Transverse colon (tissue), 4 donors: ENCODE data around the gene PARP4. TPM values are rescaled to one million over a fixed set of nuclear protein-coding genes. Genes with fewer than 3 reads are reported as not detected.
"Not testable (repeated sequence)": the region's sequence is repeated elsewhere in the genome, so short reads cannot be mapped to it uniquely, and the experiment has no call there.

Experiments
- DNase-seq: peaks from one replicate; pipeline ENCODE4 v3.0.0-alpha.2; 2019
- H3K27ac ChIP-seq, 4 donors: fragments of 200-600 bp; sonication (generic); 2 replicates each; pipeline ENCODE4 v1.5.1; 2016 to 2018; ENCODE audit warnings: inconsistent platforms in 4 of 4
- H3K27me3 ChIP-seq: fragments of 200-600 bp; sonication (generic); 2 replicates; pipeline ENCODE4 v1.5.1; 2017; ENCODE audit warnings: inconsistent platforms
- H3K36me3 ChIP-seq, 4 donors: fragments of 200-600 bp; sonication (generic); 2 replicates each; pipeline ENCODE4 v1.5.1; 2017 to 2019; ENCODE audit warnings: inconsistent platforms in 4 of 4
- H3K4me1 ChIP-seq, 4 donors: fragments of 200-600 bp; sonication (generic); 2 replicates each; pipeline ENCODE4 v1.5.1; 2017 to 2020; ENCODE audit warnings: inconsistent platforms in 4 of 4
- H3K4me3 ChIP-seq, 4 donors: fragments of 200-600 bp; sonication (generic); 1 replicate in 1 of 4; 2 replicates in 3 of 4; pipeline versions ENCODE4 v1.5.1 to v1.6.1; 2017 to 2019; ENCODE audit warnings: inconsistent platforms in 4 of 4
- H3K9me3 ChIP-seq, 2 donors: fragments of 200-600 bp; sonication (generic); 2 replicates each; pipeline ENCODE4 v1.5.1; 2017 to 2019; ENCODE audit warnings: inconsistent platforms in 2 of 2
- EP300 ChIP-seq: sonication (generic); formaldehyde crosslinking; IDR thresholded peaks from one replicate; pipeline ENCODE4 v1.6.1; 2017; ENCODE audit warnings: antibody characterized with exemption, low read depth
- POLR2A ChIP-seq: fragments of 450-650 bp; IDR thresholded peaks from one replicate; pipeline ENCODE4 v1.6.1; 2016; ENCODE audit warnings: antibody characterized with exemption, mild to moderate bottlenecking, moderate library complexity
- POLR2AphosphoS5 ChIP-seq, 3 donors: sonication (generic); formaldehyde crosslinking; IDR thresholded peaks; one replicate each; pipeline ENCODE4 v1.6.1; 2016; ENCODE audit warnings: antibody characterized with exemption in 3 of 3
- WGBS, 2 donors: methylation state at CpG; one replicate each; pipeline ENCODE4 v1.1.5; 2018; ENCODE audit warnings: low coverage in 1 of 2; 5-methylcytosine and 5-hydroxymethylcytosine counted together
- in situ Hi-C, 4 donors: fragments of 200-750 bp; cut with MboI; loops; one replicate each; pipeline versions ENCODE4 v1.15.0 to v1.15.1; 2017; ENCODE audit warnings: low sequenced_read_pairs in 3 of 4, low pct_ligation_motif_present in 1 of 4, low pct_unique_long_range_greater_than_20kb in 1 of 4
- intact Hi-C: fragments of 100-400 bp; cut with DNase I; formaldehyde crosslinking; loops from one replicate; pipeline ENCODE4 v1.15.1; 2023; ENCODE audit warnings: low total_unique reads
- total RNA-seq, 4 donors: library from RNA; depleted of rRNA; stranded (reverse); fragments of >200 nt; gene quantifications; one replicate each; pipeline ENCODE4 v1.1.0, GENCODE V29; 2016
- TF ChIP-seq, protein P1 (sequence below), 5 experiments: fragments of 200-600 bp in 3 of 5; fragments of 450-650 bp in 2 of 5; sonication (generic) in 3 of 5; IDR thresholded peaks; 1 replicate in 2 of 5; 2 replicates in 3 of 5; pipeline ENCODE4 v1.5.1; 2016 to 2017; ENCODE audit warnings: antibody characterized with exemption in 5 of 5, inconsistent platforms in 3 of 5, mild to moderate bottlenecking in 2 of 5, moderate library complexity in 1 of 5

Gene PARP4
- total RNA-seq, 4 donors from 2014 or later: 120 to 176 (median 147) TPM

DNA sequence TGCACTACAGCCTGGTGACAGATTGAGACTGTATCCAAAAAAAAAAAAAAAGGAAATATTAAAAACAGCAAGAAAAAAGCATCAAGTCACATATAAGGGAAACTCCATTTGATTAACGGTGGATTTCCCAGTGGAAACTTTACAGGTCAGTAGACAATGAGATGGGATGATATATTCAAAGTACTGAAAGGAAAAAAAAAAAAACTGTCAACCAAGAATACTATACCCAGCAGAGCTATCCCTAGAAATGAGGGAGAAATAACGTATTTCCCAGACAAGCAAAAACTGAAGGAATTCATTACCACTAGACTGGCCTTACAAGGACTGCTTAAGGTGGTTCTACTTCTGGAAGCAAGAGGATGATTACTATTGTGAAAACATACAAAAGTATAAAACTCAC lies 115.8 kb downstream of the PARP4 start:
- Histone ChIP-seq H3K4me3 (no peak overlapping the region), H3K9me3 (peaks cover 5 to 11% of the 10 kb centered on the region in 2 donors), H3K27ac (no peak overlapping the region), H3K36me3 (no peaks in the 10 kb centered on the region), H3K27me3 (no peaks in the 10 kb centered on the region), H3K4me1 (no peaks in the 10 kb centered on the region)
- intact Hi-C loops (no loop called here), in situ Hi-C loops (no loop called here)
- WGBS, 2 donors: 94 to 100% methylated on average over 1 to 2 of the region's 2 CpGs
- DNase-seq: no peak
- TF ChIP-seq, protein P1, sequence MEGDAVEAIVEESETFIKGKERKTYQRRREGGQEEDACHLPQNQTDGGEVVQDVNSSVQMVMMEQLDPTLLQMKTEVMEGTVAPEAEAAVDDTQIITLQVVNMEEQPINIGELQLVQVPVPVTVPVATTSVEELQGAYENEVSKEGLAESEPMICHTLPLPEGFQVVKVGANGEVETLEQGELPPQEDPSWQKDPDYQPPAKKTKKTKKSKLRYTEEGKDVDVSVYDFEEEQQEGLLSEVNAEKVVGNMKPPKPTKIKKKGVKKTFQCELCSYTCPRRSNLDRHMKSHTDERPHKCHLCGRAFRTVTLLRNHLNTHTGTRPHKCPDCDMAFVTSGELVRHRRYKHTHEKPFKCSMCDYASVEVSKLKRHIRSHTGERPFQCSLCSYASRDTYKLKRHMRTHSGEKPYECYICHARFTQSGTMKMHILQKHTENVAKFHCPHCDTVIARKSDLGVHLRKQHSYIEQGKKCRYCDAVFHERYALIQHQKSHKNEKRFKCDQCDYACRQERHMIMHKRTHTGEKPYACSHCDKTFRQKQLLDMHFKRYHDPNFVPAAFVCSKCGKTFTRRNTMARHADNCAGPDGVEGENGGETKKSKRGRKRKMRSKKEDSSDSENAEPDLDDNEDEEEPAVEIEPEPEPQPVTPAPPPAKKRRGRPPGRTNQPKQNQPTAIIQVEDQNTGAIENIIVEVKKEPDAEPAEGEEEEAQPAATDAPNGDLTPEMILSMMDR (IDR thresholded peaks at IDR 0.05): no peak
- no peak for TF ChIP-seq POLR2A
- TF ChIP-seq POLR2AphosphoS5 (IDR thresholded peaks at IDR 0.05): no peak
- TF ChIP-seq EP300: no peak

DNA sequence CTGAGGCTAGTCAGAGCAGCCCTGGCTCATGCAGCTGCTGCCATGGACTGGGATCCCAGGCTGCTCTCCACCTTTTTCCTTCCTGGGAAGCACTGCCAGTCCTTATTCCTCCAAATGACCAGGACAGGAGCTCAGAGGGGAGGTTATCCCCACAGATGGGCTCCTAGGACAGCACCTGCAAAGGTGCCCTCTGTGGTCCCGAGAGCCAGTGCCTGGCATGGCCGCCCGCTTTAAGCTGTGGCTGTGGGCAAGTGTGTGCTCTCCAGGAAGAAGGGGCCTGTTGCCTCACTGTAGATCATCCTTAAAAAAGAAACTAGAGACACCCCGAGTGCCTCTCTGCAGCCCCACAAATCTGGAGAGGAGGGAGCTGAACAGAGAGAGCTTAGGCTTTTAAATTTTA lies 119.6 kb downstream of the PARP4 start:
- Histone ChIP-seq H3K27me3 (no peaks in the 10 kb centered on the region), H3K36me3 (no peaks in the 10 kb centered on the region), H3K9me3 (peaks cover 5 to 11% of the 10 kb centered on the region in 2 donors), H3K27ac (no peak overlapping the region), H3K4me3 (no peak overlapping the region), H3K4me1 (no peaks in the 10 kb centered on the region)
- in situ Hi-C loops: no loop called here
- DNase-seq: no peak
- intact Hi-C loops: no loop called here
- TF ChIP-seq POLR2A (no peak), POLR2AphosphoS5 (IDR thresholded peaks at IDR 0.05) (no peak), EP300 (no peak)
- TF ChIP-seq, protein P1 (IDR thresholded peaks at IDR 0.05): no peak
- 96% methylated on average over 4 of the region's 4 CpGs; no CpG with 5 or more reads in 1 of the 2 donors for WGBS, 2 donors

DNA sequence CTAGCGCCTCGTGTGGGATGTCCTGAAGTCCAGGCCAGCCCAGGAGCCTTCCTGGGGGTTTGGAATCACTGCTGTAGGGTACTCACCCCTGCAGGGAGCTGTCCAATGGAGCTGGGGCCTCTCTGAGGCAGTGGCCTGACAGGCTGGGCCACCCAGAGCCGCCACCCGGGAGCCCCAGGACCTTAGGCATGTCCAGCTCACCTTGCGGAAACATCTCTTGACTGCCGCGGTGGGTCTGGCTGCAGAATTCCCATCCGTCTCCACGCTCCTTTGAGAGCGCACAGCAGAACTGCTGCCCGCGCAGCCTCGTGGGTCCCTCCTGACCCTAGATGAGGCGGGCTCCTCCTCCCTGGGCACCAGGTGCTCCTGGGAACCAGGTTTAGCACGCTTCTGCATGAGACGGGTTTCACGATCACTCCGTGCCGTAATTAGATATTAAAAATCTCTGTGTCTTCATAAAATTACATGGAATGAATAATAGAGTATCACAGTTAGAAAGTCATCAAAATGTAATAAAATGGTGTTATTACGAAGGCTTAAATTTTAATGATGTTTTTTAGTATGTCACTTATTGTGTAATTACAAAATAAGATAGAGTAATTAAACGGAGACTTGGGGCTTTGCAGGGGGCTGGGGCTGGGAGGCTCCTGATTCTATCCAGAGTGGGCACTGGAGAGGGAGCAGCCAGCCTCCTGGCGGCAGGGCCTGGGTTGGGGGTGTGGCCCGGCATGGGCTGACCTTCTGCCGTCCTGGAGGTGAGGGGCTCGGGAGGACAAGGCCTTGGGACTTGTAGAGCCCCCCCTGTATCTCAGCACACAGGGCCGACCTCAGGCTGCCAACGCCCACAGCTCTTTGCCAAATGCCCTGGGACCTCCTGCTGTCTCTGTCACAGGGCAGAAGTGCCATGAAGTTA lies 120.6 kb downstream of the PARP4 start:
- WGBS, 2 donors: 70 to 84% methylated on average over 6 to 25 of the region's 27 CpGs
- in situ Hi-C loops, H3K4me1 ChIP-seq, H3K4me3 ChIP-seq, H3K27me3 ChIP-seq, H3K27ac ChIP-seq, DNase-seq, H3K36me3 ChIP-seq, intact Hi-C loops: not testable (repeated sequence)
- peaks cover 5 to 11% of the 10 kb centered on the region in 2 donors for H3K9me3 ChIP-seq

DNA sequence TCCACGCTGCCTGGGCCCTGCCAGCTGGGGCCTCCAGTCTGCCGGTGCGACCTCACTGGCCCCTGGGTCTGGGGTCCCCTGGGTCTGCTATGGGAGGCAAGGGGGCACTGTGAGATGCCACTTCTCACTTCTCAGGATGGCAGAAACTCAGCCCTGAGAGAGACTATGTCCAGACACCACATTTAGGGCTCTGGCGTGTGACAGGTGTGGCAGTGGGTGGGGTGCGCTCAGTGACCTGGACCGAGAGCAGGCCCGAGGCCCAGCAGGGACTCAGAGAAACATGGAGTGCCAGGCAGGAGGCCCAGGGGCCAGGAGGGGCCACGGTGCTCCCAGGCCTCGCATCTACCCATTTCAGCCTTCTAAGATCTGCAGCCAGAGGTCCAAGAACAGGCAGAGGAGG lies 121.8 kb downstream of the PARP4 start:
- in situ Hi-C loops, H3K4me3 ChIP-seq, intact Hi-C loops, H3K27ac ChIP-seq, H3K4me1 ChIP-seq, H3K9me3 ChIP-seq, H3K36me3 ChIP-seq, H3K27me3 ChIP-seq: not testable (repeated sequence)
- 84% methylated on average over 9 of the region's 9 CpGs; no CpG with 5 or more reads in 1 of the 2 donors for WGBS, 2 donors
- DNase-seq: peak; percentile 27

DNA sequence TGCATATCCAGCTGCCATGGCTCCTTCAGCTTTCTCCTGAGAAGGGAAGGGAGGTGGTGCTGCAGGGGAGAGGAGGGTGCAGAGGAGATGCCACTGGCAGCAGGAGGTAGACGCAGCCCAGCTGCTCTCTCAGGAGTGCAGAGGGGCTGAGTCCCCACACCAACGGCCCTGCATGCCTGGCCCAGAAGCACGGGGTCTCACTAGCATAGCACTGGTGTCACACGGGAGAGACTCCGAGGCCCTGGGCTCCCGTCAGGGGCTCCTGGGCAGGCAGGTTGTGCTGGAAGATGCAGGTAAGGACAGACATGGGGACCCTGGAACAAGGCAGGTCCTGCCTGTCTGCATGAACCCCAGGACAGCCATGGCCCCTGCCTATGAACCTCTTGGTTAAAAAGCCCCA lies 123.1 kb downstream of the PARP4 start:
- WGBS, 2 donors: 60% methylated on average over 6 of the region's 6 CpGs; no CpG with 5 or more reads in 1 of the 2 donors
- TF ChIP-seq, protein P1 (IDR thresholded peaks at IDR 0.05): no peak
- TF ChIP-seq EP300: no peak
- TF ChIP-seq POLR2AphosphoS5 (IDR thresholded peaks at IDR 0.05): no peak
- no peak for TF ChIP-seq POLR2A
- DNase-seq: no peak
- intact Hi-C loops: loop anchor here (5.0 kb wide), 1 partner anchor 1427 kb away; no protein-coding TSS in a partner anchor
- Histone ChIP-seq H3K27ac (no peak overlapping the region), H3K27me3 (no peaks in the 10 kb centered on the region), H3K4me1 (no peaks in the 10 kb centered on the region), H3K4me3 (no peak overlapping the region), H3K36me3 (no peaks in the 10 kb centered on the region), H3K9me3 (no peaks in the 10 kb centered on the region)
- in situ Hi-C loops: loop anchor here in 1 of 4 donors (5.0 kb wide), 1 partner anchor 1427 kb away; no protein-coding TSS in a partner anchor

DNA sequence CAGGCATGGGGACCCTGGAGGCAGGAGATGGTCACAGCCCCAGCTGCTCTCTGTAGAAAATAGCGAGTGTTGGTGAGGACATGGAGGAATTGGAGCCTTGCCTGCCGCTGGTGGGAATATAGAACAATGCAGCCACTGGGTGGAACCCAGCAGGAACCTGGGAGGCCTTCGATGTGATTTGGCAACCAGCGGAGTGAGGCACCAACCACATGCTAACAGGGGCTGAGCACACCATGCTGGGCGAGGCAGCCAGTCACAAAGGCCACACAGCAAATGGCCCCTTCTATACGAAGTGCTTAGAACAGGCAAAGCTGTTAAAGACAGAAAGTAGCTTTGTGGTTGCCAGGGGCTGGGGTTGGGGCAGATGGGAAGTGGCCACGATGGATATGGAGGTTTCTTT lies 123.8 kb downstream of the PARP4 start:
- in situ Hi-C loops (loop anchor here in 1 of 4 donors (5.0 kb wide), 1 partner anchor 1426 kb away; no protein-coding TSS in a partner anchor), intact Hi-C loops (loop anchor here (5.0 kb wide), 1 partner anchor 1426 kb away; no protein-coding TSS in a partner anchor)
- 80 to 95% methylated on average over 3 to 7 of the region's 7 CpGs for WGBS, 2 donors
- not testable (repeated sequence) for H3K4me3 ChIP-seq, H3K27ac ChIP-seq, H3K4me1 ChIP-seq, H3K9me3 ChIP-seq, DNase-seq, H3K36me3 ChIP-seq, H3K27me3 ChIP-seq
